ENCODE measurements around the gene NCEH1. TPM values are rescaled to one million over a fixed set of nuclear protein-coding genes. Genes with fewer than 3 reads are reported as not detected.

NCEH1 gene
- total and polyA plus RNA-seq, 10 of the 15 experiments (the other 5 are each of a cell fraction or from before 2014, with no cell fraction given): 1.8 to 8.1 (median 4.5) TPM

GRCh38 chr3:172710664-172711453, at the start of gene NCEH1 (continued):
- TF ChIP-seq EED (IDR thresholded peaks at IDR 0.05; ENCODE audit: low read depth) (peak; percentile 60), SIX5 (IDR thresholded peaks at IDR 0.05; ENCODE audit: low read depth, low read length, severe bottlenecking) (no peak), HDAC2 (IDR thresholded peaks at IDR 0.05) (no peak), CTCF (IDR thresholded peaks at IDR 0.05 in 2 of 3, conservative IDR thresholded peaks at IDR 0.05 in 1 of 3; ENCODE audit: control insufficient read depth in 2 of 3, extremely low read depth in 1 of 3, insufficient read depth in 1 of 3, low read depth in 3 of 3, low read length in 3 of 3) (peak; percentile 82 to 96 (median 91); a peak in 5 of 6 replicates), SMAD1 (IDR thresholded peaks at IDR 0.05; ENCODE audit: low read depth, partially characterized antibody) (no peak), RB1 (IDR thresholded peaks at IDR 0.05; ENCODE audit: borderline replicate concordance) (peak; percentile 73; the same call in 1 of the 2 replicates), SP1 (IDR thresholded peaks at IDR 0.05; ENCODE audit: low read depth, low read length) (no peak), ZBTB40 (IDR thresholded peaks at IDR 0.05; ENCODE audit: borderline replicate concordance) (no peak; the same call in 1 of the 2 replicates), ZSCAN29 (IDR thresholded peaks at IDR 0.05) (no peak), CHD4 (IDR thresholded peaks at IDR 0.05) (no peak), BCL11A (IDR thresholded peaks at IDR 0.05; ENCODE audit: low read depth, low read length) (no peak), PRDM15 (CRISPR knock-in tag; IDR thresholded peaks at IDR 0.05) (no peak), MLLT1 (IDR thresholded peaks at IDR 0.05) (0 out of 2 replicates have a peak, but pooled peaks have one; percentile 47)
